Measurements from ENCODE around the gene RPL39L. TPM values are rescaled to one million over a fixed set of nuclear protein-coding genes. Genes with fewer than 3 reads are reported as not detected.

The RPL39L gene
- total RNA-seq, 1 donor from 2014 or later: 10.5 TPM

DNA sequence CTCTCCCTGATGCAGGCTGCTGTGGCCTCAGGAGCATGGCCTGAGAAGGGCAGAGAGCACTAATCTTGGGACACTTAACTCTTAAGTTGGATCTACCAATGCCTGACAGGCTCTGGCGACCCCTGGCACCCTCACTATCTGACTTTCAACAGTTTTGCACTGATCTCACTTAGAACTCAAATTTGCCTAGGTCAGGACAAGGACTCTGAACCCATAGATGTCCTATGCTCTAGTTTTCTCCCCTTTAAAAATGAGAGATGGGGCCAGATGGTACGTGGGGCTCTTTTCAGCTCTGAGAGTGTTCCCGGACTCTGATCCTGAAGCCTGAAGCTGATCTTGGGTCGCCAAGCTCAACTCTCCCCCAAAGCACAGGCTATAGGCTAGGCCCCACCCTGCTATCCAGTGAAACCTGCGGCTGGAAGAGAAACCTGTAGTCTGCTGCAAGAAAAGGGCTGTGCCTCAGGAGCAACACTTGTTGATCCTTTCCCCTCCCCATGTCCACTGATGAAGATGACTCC, 65.7 kb downstream of the RPL39L start:
- TF ChIP-seq, protein P1, sequence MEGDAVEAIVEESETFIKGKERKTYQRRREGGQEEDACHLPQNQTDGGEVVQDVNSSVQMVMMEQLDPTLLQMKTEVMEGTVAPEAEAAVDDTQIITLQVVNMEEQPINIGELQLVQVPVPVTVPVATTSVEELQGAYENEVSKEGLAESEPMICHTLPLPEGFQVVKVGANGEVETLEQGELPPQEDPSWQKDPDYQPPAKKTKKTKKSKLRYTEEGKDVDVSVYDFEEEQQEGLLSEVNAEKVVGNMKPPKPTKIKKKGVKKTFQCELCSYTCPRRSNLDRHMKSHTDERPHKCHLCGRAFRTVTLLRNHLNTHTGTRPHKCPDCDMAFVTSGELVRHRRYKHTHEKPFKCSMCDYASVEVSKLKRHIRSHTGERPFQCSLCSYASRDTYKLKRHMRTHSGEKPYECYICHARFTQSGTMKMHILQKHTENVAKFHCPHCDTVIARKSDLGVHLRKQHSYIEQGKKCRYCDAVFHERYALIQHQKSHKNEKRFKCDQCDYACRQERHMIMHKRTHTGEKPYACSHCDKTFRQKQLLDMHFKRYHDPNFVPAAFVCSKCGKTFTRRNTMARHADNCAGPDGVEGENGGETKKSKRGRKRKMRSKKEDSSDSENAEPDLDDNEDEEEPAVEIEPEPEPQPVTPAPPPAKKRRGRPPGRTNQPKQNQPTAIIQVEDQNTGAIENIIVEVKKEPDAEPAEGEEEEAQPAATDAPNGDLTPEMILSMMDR (IDR thresholded peaks at IDR 0.05; ENCODE audit: unreplicated experiment): no peak
- DNase-seq (ENCODE audit: low spot score, unreplicated experiment): no peak
- no peaks in the 10 kb centered on the region for H3K27me3 Mint-ChIP-seq
- H3K9me3 Mint-ChIP-seq (ENCODE audit: low read depth): peaks cover 6% of the 10 kb centered on the region
- no peak overlapping the region for H3K4me3 Mint-ChIP-seq (ENCODE audit: low read depth)
- peaks cover 28% of the 10 kb centered on the region for H3K36me3 Mint-ChIP-seq (ENCODE audit: insufficient read depth)
- no peak overlapping the region for H3K27ac Mint-ChIP-seq
- H3K4me1 Mint-ChIP-seq (ENCODE audit: low read depth): no peaks in the 10 kb centered on the region

DNA sequence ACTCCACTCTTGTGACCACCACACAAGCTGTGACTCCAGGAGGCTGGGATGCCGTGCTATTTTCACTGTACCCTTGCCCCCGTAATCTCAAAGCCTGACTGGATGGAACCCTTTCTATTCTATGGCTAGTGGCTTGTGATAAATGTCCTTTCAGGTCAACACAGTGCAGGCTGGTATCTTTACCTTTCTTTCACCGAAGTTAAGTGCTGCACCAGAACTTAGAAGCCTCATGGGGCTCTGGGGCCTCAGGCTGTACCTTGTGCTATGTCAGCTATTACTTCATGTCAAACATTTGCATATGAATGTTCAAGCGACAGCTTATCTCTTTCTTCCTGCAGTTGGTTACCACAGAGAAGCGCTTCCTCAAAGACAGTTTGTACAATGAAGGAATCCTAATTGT, 66.8 kb downstream of the RPL39L start:
- H3K36me3 Mint-ChIP-seq (ENCODE audit: insufficient read depth): peaks cover 24% of the 10 kb centered on the region
- H3K27ac Mint-ChIP-seq: no peak overlapping the region
- DNase-seq (ENCODE audit: low spot score, unreplicated experiment): no peak
- H3K4me1 Mint-ChIP-seq (ENCODE audit: low read depth): no peaks in the 10 kb centered on the region
- no peak overlapping the region for H3K4me3 Mint-ChIP-seq (ENCODE audit: low read depth)
- no peaks in the 10 kb centered on the region for H3K27me3 Mint-ChIP-seq
- TF ChIP-seq, protein P1 (IDR thresholded peaks at IDR 0.05; ENCODE audit: unreplicated experiment): no peak
- peaks cover 6% of the 10 kb centered on the region for H3K9me3 Mint-ChIP-seq (ENCODE audit: low read depth)

DNA sequence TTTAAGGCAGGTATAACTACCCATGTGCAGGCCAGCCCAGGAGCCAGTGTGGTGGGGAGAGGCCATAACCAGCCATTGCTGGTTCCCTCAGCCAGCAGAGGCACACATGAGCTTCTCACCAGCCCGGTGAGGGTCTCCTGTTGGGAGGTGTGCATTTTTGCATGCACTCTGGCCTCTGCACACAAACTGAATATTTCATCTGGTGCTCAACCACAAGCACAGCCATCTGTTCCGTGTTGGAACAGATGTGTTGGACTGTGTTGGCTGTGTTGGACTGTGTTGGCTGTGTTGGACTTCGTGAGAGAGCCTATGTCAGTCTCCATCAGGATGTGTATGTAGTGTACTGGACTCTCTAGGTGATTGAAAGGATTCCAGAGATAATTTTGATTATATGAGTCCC, 67.2 kb downstream of the RPL39L start:
- no peaks in the 10 kb centered on the region for H3K27me3 Mint-ChIP-seq
- no peak overlapping the region for H3K27ac Mint-ChIP-seq
- peaks cover 6% of the 10 kb centered on the region for H3K9me3 Mint-ChIP-seq (ENCODE audit: low read depth)
- H3K4me1 Mint-ChIP-seq (ENCODE audit: low read depth): no peaks in the 10 kb centered on the region
- TF ChIP-seq, protein P1 (IDR thresholded peaks at IDR 0.05; ENCODE audit: unreplicated experiment): no peak
- no peak overlapping the region for H3K4me3 Mint-ChIP-seq (ENCODE audit: low read depth)
- H3K36me3 Mint-ChIP-seq (ENCODE audit: insufficient read depth): peaks cover 23% of the 10 kb centered on the region
- no peak for DNase-seq (ENCODE audit: low spot score, unreplicated experiment)

Other genes with a start within 250 kb of the RPL39L start
- 74.0 and 80.7 TPM in 2 replicates for gene ST6GAL1, start 209.0 kb downstream of the RPL39L start, total RNA-seq
- not detected in 2 replicates for gene RTP1, start 58.0 kb upstream of the RPL39L start, total RNA-seq
- 0.60 and 1.6 TPM in 2 replicates for gene MASP1, start 152.2 kb upstream of the RPL39L start, total RNA-seq
- not detected in 2 replicates for gene RTP4, start 228.9 kb upstream of the RPL39L start, total RNA-seq

Data from progenitor cell of endocrine pancreas (in vitro differentiated cells).